ENCODE data around the gene RABGAP1.

RABGAP1 gene

DNA sequence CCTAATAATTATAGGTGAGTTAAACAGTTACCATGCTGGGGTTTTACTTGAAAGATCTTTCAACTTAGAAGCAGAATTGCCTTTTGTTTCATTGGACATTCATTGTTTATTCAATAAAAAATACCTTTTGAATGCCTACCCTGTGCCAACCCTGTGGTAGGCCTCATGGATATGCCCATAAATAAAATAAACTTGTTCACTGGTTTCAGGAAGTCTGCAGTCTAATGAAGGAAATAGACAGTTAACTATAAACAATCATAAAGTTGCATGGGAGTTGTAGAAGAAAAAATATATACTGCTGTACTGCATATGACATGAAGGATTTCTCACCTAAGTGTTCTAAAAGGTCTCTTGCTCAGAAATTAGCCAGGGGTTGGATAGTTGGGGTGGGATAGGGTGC lies 87.3 kb downstream of the RABGAP1 start:
- ChIA-PET CTCF (no interaction called here), POLR2A (no interaction called here)
- DNase-seq (ENCODE audit: extremely low spot score) = no peak
- TF ChIP-seq SP1 (IDR thresholded peaks at IDR 0.05) (no peak), ELF4 (IDR thresholded peaks at IDR 0.05) (no peak), HDGF (IDR thresholded peaks at IDR 0.05; ENCODE audit: borderline replicate concordance) (no peak), ARNT (IDR thresholded peaks at IDR 0.05) (no peak), FOXM1 (IDR thresholded peaks at IDR 0.05; ENCODE audit: borderline replicate concordance) (no peak)

DNA sequence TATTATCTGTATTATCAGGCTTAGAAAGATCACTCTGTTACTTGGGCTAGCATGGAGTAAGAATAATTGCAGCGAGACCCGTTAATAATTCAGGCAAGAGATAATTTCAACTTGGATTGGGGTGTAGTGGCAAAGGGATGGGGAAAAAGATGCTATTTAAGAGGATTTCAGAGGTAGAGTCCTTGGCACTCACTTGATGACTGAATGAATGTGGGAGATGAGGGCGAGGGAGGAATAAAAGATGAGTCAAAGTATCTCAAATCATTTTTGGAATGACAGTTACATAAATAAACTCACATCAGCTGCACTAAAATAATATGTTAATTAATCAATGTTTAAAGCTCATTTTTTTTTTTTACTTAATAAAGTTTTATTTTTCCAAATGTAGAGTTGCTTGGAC lies 88.2 kb downstream of the RABGAP1 start:
- DNase-seq (ENCODE audit: extremely low spot score) = no peak
- ChIA-PET POLR2A (no interaction called here), CTCF (no interaction called here)
- no peak for TF ChIP-seq TARDBP (IDR thresholded peaks at IDR 0.05)
- no peak for TF ChIP-seq HDGF (IDR thresholded peaks at IDR 0.05; ENCODE audit: borderline replicate concordance)
- TF ChIP-seq NFRKB (IDR thresholded peaks at IDR 0.05) = no peak

DNA sequence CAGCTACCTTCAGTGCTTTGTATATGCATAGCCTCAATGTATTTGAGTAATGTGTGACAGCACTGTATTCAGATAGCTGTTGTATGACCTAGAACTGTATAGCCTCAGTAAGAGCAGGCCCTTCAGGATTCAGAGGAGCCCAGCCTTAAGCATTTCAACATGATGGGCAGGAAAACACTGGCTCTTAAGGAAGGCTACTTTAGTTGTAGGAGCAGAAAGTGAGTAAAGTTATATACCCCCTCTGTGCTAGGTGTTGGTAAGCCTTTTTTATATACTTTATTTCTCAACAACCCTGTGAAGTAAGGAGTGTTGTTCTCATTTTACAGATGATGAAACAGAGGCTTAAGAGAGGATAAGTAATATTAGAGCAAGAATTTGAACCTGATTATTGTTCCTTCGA lies 91.1 kb downstream of the RABGAP1 start:
- TF ChIP-seq FOXM1 (IDR thresholded peaks at IDR 0.05; ENCODE audit: borderline replicate concordance) (no peak), FOXK2 (IDR thresholded peaks at IDR 0.05) (no peak), HDGF (IDR thresholded peaks at IDR 0.05; ENCODE audit: borderline replicate concordance) (no peak)
- DNase-seq (ENCODE audit: extremely low spot score) = no peak
- CTCF ChIA-PET = no interaction called here
- POLR2A ChIA-PET = no interaction called here

GRCh38 chr9:123033352-123033751 lies 92.5 kb downstream of the RABGAP1 start, which contains the start of gene GPR21:
Gene GPR21 (plus strand): TSS chr9:123033667. CDS start chr9:123034567, 900 bp downstream.
- no peak for DNase-seq (ENCODE audit: extremely low spot score)
- ChIA-PET POLR2A (no interaction called here), CTCF (no interaction called here)
- TF ChIP-seq NFRKB (IDR thresholded peaks at IDR 0.05) = no peak
- TF ChIP-seq FOXK2 (IDR thresholded peaks at IDR 0.05) = no peak
- TF ChIP-seq LEF1 (IDR thresholded peaks at IDR 0.05; ENCODE audit: borderline replicate concordance) = no peak

DNA sequence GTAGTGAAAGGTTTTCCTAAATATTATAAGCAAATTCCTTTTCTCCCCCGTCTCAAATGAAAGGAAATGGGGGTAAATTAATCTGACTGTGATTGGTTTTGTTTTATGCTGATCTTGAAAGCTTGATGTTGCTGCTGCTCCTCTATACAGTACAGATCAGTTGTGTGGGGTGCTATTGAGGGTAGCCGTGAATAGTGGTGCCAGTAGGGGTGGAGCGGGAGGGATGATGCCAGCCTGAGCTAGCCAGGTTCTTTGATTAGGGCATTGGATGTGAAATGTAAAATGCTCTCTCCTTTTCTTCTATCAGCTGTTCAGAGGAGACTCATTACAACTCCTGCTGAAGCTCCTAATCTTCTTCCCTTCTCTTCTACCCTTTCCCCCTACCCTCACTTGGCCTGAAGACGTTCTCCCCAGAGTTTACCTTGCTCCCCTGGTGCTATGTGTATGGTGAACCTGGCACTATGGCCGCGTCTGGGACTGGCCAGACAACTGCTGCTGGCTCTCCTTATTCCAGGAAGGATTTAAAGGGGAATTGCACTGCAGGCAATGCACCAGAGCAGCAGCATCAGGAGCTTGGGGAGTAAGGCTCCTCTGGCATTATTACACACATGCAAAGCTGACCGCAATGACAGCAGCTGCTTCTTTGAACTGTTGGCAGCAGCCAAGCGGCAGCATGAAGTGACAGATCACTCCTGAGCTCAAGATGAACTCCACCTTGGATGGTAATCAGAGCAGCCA lies 93.2 kb downstream of the RABGAP1 start:
- TF ChIP-seq SP1 (IDR thresholded peaks at IDR 0.05) = no peak
- ChIA-PET POLR2A (no interaction called here), CTCF (no interaction called here)
- DNase-seq (ENCODE audit: extremely low spot score) = no peak

DNA sequence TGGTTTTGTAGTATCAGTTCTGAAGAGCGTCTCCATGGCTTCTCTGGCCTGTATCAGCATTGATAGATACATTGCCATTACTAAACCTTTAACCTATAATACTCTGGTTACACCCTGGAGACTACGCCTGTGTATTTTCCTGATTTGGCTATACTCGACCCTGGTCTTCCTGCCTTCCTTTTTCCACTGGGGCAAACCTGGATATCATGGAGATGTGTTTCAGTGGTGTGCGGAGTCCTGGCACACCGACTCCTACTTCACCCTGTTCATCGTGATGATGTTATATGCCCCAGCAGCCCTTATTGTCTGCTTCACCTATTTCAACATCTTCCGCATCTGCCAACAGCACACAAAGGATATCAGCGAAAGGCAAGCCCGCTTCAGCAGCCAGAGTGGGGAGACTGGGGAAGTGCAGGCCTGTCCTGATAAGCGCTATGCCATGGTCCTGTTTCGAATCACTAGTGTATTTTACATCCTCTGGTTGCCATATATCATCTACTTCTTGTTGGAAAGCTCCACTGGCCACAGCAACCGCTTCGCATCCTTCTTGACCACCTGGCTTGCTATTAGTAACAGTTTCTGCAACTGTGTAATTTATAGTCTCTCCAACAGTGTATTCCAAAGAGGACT lies 94.2 kb downstream of the RABGAP1 start:
- CTCF ChIA-PET = no interaction called here
- no peak for TF ChIP-seq HDGF (IDR thresholded peaks at IDR 0.05; ENCODE audit: borderline replicate concordance)
- no peak for TF ChIP-seq BHLHE40 (IDR thresholded peaks at IDR 0.05; ENCODE audit: borderline replicate concordance)
- TF ChIP-seq TARDBP (IDR thresholded peaks at IDR 0.05) = no peak
- TF ChIP-seq PKNOX1 (IDR thresholded peaks at IDR 0.05) = no peak
- no peak for TF ChIP-seq NFRKB (IDR thresholded peaks at IDR 0.05)
- TF ChIP-seq SUZ12 (IDR thresholded peaks at IDR 0.05) = no peak
- DNase-seq (ENCODE audit: extremely low spot score) = no peak
- POLR2A ChIA-PET = no interaction called here

DNA sequence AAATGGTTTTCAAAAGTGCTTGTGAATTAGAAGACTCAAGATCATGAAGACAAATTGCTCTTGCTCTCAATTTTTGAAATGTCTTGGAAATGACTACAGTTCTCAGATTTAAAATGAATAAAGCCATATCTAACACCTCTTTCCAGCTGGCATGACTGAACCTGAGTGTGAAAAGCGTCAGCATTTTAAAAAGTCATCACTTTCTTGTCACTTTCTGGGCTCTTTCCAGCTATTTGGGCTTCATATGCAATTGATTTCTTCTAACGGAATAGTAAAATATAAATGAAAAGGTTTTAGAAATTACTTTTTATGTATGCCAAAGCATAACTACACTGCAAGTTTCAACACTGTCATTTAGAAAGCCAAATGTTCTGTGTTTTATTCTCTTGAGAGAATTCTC lies 95.0 kb downstream of the RABGAP1 start:
- TF ChIP-seq L3MBTL2 (conservative IDR thresholded peaks at IDR 0.05) = no peak
- no peak for TF ChIP-seq CTBP1 (IDR thresholded peaks at IDR 0.05; ENCODE audit: borderline replicate concordance)
- TF ChIP-seq HDGF (IDR thresholded peaks at IDR 0.05; ENCODE audit: borderline replicate concordance) = no peak
- TF ChIP-seq PKNOX1 (IDR thresholded peaks at IDR 0.05) = no peak
- TF ChIP-seq SP1 (IDR thresholded peaks at IDR 0.05) = no peak
- TF ChIP-seq LEF1 (IDR thresholded peaks at IDR 0.05; ENCODE audit: borderline replicate concordance) = no peak
- POLR2A ChIA-PET = no interaction called here
- DNase-seq (ENCODE audit: extremely low spot score) = no peak
- CTCF ChIA-PET = no interaction called here

GRCh38 chr9:123036893-123037545 lies 96.2 kb downstream of the RABGAP1 start:
- no peak for TF ChIP-seq L3MBTL2 (conservative IDR thresholded peaks at IDR 0.05)
- no peak for TF ChIP-seq NFRKB (IDR thresholded peaks at IDR 0.05)
- TF ChIP-seq ARNT (IDR thresholded peaks at IDR 0.05) = no peak
- TF ChIP-seq LEF1 (IDR thresholded peaks at IDR 0.05; ENCODE audit: borderline replicate concordance) = no peak
- no peak for TF ChIP-seq BHLHE40 (IDR thresholded peaks at IDR 0.05; ENCODE audit: borderline replicate concordance)
- no peak for TF ChIP-seq FOXK2 (IDR thresholded peaks at IDR 0.05)
- no peak for TF ChIP-seq FOXA1 (IDR thresholded peaks at IDR 0.05)
- no peak for TF ChIP-seq SP1 (IDR thresholded peaks at IDR 0.05)
- DNase-seq (ENCODE audit: extremely low spot score) = no peak
- ChIA-PET CTCF (interaction anchor here (0.6 kb wide), 1 partner anchor 46 kb away, joined by 5 read pairs; no protein-coding TSS in a partner anchor), POLR2A (no interaction called here)
